ENCODE results near the gene SLC22A16. TPM values are rescaled to one million over a fixed set of nuclear protein-coding genes. Genes with fewer than 3 reads are reported as not detected.

SLC22A16 gene
- total RNA-seq, 1 experiment from 2014 or later, result not detected

DNA sequence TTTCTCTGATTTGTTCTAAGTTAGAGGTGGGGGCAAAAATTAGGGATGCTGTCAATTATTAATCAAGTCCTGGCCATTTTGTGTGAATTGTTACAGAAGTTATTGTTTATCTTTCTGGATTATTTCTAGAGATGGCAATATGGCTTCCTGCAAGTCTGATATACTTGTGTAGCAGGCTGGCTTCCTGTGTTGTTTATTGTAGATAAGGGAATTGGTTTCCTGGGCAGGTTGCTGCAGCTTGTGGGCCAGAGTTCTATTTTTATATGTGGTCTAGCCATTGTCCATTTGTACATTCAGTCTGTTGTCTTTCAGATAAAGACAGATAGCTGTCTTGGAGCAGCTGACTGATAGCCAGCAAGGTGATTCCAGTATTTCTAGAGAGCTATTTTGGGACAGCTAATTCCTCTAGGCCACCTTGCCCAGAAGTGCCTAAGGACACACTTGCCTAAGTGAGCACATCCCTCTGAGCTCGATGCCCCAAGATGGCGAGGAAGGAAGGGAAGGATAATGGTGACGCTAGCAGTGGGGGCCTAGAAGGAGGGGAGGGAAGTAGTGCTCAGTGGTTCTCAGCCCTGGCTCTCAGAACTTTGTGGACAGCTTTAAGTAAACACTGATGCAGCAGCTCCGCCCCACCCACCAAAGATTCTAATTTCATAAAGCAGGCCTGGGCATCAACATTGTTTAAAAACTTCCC, 86.6 kb downstream of the SLC22A16 start (continued):
- TF ChIP-seq, protein P1, sequence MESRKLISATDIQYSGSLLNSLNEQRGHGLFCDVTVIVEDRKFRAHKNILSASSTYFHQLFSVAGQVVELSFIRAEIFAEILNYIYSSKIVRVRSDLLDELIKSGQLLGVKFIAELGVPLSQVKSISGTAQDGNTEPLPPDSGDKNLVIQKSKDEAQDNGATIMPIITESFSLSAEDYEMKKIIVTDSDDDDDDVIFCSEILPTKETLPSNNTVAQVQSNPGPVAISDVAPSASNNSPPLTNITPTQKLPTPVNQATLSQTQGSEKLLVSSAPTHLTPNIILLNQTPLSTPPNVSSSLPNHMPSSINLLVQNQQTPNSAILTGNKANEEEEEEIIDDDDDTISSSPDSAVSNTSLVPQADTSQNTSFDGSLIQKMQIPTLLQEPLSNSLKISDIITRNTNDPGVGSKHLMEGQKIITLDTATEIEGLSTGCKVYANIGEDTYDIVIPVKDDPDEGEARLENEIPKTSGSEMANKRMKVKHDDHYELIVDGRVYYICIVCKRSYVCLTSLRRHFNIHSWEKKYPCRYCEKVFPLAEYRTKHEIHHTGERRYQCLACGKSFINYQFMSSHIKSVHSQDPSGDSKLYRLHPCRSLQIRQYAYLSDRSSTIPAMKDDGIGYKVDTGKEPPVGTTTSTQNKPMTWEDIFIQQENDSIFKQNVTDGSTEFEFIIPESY (IDR thresholded peaks at IDR 0.05; ENCODE audit: extremely low read depth, insufficient replicate concordance, low read length), result no peak
- TF ChIP-seq CBX3 (IDR thresholded peaks at IDR 0.05; ENCODE audit: low read depth) (no peak), YY1 (IDR thresholded peaks at IDR 0.05; ENCODE audit: extremely low read depth, insufficient replicate concordance, low read depth, low read length) (no peak), TCF7L2 (IDR thresholded peaks at IDR 0.05; ENCODE audit: borderline replicate concordance, extremely low read depth, insufficient read depth, insufficient read length) (no peak), CEBPB (IDR thresholded peaks at IDR 0.05; ENCODE audit: low read depth) (no peak)

DNA sequence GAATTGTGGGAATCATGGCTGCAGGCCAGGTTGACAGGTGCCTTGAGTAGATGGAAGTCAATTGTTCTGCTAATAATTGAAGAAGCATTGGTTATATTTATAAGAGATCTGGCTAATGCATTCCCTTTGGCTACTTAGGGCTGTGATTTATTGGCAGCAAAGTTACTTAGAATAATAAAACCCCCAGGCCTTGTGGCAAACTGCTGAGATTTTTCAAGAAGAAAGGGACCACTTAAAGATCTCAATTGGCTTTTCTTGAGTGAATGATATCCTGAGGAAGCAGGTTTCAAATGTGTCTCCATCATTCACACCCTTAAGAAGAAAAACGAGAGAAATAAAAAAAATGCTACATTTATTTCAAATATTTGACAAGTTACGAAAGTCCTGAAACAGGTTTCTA, 88.4 kb downstream of the SLC22A16 start:
- no peak for TF ChIP-seq SIN3A (IDR thresholded peaks at IDR 0.05; ENCODE audit: low read depth)
- no peak for TF ChIP-seq YY1 (IDR thresholded peaks at IDR 0.05; ENCODE audit: extremely low read depth, insufficient replicate concordance, low read depth, low read length)
- no peak for TF ChIP-seq CEBPB (IDR thresholded peaks at IDR 0.05; ENCODE audit: low read depth)
- no peak for TF ChIP-seq SRF (IDR thresholded peaks at IDR 0.05; ENCODE audit: low read depth)
- no peak for TF ChIP-seq EZH2 (IDR thresholded peaks at IDR 0.05)
- TF ChIP-seq RAD21 (IDR thresholded peaks at IDR 0.05; ENCODE audit: low read depth), result no peak
- TF ChIP-seq ZNF274 (IDR thresholded peaks at IDR 0.05; ENCODE audit: low read depth, low read length), result no peak
- TF ChIP-seq POLR2AphosphoS5 (IDR thresholded peaks at IDR 0.05; ENCODE audit: low read depth, low read length), result no peak
- TF ChIP-seq TCF7L2 (IDR thresholded peaks at IDR 0.05; ENCODE audit: borderline replicate concordance, extremely low read depth, insufficient read depth, insufficient read length), result no peak
- TF ChIP-seq, protein P2, sequence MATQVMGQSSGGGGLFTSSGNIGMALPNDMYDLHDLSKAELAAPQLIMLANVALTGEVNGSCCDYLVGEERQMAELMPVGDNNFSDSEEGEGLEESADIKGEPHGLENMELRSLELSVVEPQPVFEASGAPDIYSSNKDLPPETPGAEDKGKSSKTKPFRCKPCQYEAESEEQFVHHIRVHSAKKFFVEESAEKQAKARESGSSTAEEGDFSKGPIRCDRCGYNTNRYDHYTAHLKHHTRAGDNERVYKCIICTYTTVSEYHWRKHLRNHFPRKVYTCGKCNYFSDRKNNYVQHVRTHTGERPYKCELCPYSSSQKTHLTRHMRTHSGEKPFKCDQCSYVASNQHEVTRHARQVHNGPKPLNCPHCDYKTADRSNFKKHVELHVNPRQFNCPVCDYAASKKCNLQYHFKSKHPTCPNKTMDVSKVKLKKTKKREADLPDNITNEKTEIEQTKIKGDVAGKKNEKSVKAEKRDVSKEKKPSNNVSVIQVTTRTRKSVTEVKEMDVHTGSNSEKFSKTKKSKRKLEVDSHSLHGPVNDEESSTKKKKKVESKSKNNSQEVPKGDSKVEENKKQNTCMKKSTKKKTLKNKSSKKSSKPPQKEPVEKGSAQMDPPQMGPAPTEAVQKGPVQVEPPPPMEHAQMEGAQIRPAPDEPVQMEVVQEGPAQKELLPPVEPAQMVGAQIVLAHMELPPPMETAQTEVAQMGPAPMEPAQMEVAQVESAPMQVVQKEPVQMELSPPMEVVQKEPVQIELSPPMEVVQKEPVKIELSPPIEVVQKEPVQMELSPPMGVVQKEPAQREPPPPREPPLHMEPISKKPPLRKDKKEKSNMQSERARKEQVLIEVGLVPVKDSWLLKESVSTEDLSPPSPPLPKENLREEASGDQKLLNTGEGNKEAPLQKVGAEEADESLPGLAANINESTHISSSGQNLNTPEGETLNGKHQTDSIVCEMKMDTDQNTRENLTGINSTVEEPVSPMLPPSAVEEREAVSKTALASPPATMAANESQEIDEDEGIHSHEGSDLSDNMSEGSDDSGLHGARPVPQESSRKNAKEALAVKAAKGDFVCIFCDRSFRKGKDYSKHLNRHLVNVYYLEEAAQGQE (IDR thresholded peaks at IDR 0.05; ENCODE audit: low read depth), result no peak
- POLR2A ChIA-PET, result no interaction called here
- H3K36me3 ChIP-seq (ENCODE audit: control insufficient read depth in 1 of 2, insufficient read depth in 2 of 2, low read length in 2 of 2), result no peaks in the 10 kb centered on the region
- intact Hi-C loops (cut with micrococcal nuclease), result no loop called here
- DNase-seq (ENCODE audit: low read depth, low spot score) (no peak), ATAC-seq (no peak)
- RAD21 ChIA-PET (ENCODE audit: low non-redundant PET in 1 of 2, low total read pairs in 2 of 2, uncharacterized antibody in 2 of 2, unreplicated experiment in 2 of 2), result no interaction called here
- no peak overlapping the region for H3K4me2 ChIP-seq (ENCODE audit: low read length)
- no peak overlapping the region for H3K9ac ChIP-seq (ENCODE audit: low read length)
- no peaks in the 10 kb centered on the region for H3K4me1 ChIP-seq (ENCODE audit: control insufficient read depth in 1 of 2, insufficient read depth in 2 of 2, low read length in 2 of 2)
- H3K9me3 ChIP-seq (ENCODE audit: control insufficient read depth in 1 of 2, insufficient read depth in 1 of 2, low read depth in 1 of 2, low read length in 2 of 2), result no peaks in the 10 kb centered on the region
- no peak overlapping the region for H3K4me3 ChIP-seq (replicated peaks in 1 of 2; ENCODE audit: low read depth in 1 of 2, low read length in 2 of 2)
- no TSS peak for BruUV-seq (replicated peaks)
- no peak overlapping the region for H2AFZ ChIP-seq (ENCODE audit: low read depth, low read length, poor library complexity, severe bottlenecking)
- H3K27ac ChIP-seq (ENCODE audit: low read depth, low read length), result no peak overlapping the region
- H3K79me2 ChIP-seq (ENCODE audit: insufficient read depth, low read length), result no peaks in the 10 kb centered on the region
- no peaks in the 10 kb centered on the region for H4K20me1 ChIP-seq (ENCODE audit: insufficient read depth)
- H3K9me2 ChIP-seq (ENCODE audit: insufficient read depth), result no peaks in the 10 kb centered on the region
- H3K27me3 ChIP-seq (ENCODE audit: insufficient read depth, low read length), result no peaks in the 10 kb centered on the region
- CTCF ChIA-PET, result no interaction called here

All from HCT116 (cell line).